Endothelial cell of umbilical vein (primary cell): Measurements from ENCODE around the gene KRTAP12-3. TPM values are rescaled to one million over a fixed set of nuclear protein-coding genes. Genes with fewer than 3 reads are reported as not detected.

Experiments
- BruUV-seq: library from RNA; stranded (reverse); fragments of 400-500 nt; replicated peaks from 2 replicates; lab custom pipeline; 2021; lab: Mats Ljungman, UMichigan
- CTCF ChIA-PET: fragments of 300-600, 350-600 bp; sonication (Branson Sonifier 250); formaldehyde crosslinking; loops from one replicate; lab custom pipeline; 2021; ENCODE audit warnings: antibody characterized with exemption, inconsistent platforms; lab: Charles Lee
- POLR2A ChIA-PET: fragments of 300-600, 350-600 bp; sonication (Branson Sonifier 250); formaldehyde crosslinking; loops from one replicate; lab custom pipeline; 2021; ENCODE audit warnings: antibody characterized with exemption, inconsistent platforms; lab: Charles Lee
- DNase-seq: peaks from one replicate; pipeline ENCODE4 v3.0.0-alpha.2; 2011; ENCODE audit warnings: low read depth, low spot score
- FAIRE-seq: peaks from 2 replicates; lab custom pipeline; 2011; peaks lifted over from hg19 to GRCh38; lab: Jason Lieb, UNC
- H2AFZ ChIP-seq: 2 replicates; pipeline ENCODE4 v1.6.0; 2012; ENCODE audit warnings: low read depth, low read length, control low read depth, inconsistent platforms
- H3K27ac ChIP-seq: 2 replicates; pipeline ENCODE4 v1.5.1; 2011; ENCODE audit warnings: low read depth, mild to moderate bottlenecking, control low read depth, low read length, moderate library complexity; ENCODE audit not compliant: insufficient read depth
- H3K27me3 ChIP-seq, 2 experiments: 2 replicates each; pipeline versions ENCODE4 v1.6.0 to v1.6.1; 2011; ENCODE audit warnings: low read length in 2 of 2, mixed read lengths in 1 of 2; ENCODE audit not compliant: control insufficient read depth in 2 of 2, insufficient read depth in 2 of 2
- H3K36me3 ChIP-seq, 2 experiments: 2 replicates in 1 of 2; 3 replicates in 1 of 2; pipeline ENCODE4 v1.5.1; 2011; ENCODE audit warnings: low read length in 2 of 2, mild to moderate bottlenecking in 1 of 2, moderate library complexity in 1 of 2; ENCODE audit not compliant: control insufficient read depth in 2 of 2, insufficient read depth in 2 of 2; ENCODE audit errors: extremely low read depth in 1 of 2
- H3K4me1 ChIP-seq: 3 replicates; pipeline ENCODE4 v1.5.1; 2011; ENCODE audit warnings: mild to moderate bottlenecking, low read length; ENCODE audit not compliant: control insufficient read depth, insufficient read depth; ENCODE audit errors: extremely low read depth
- H3K4me2 ChIP-seq: 2 replicates; pipeline ENCODE4 v1.6.1; 2011; ENCODE audit warnings: low read length, control low read depth, mixed read lengths; ENCODE audit not compliant: insufficient read depth
- H3K4me3 ChIP-seq, 3 experiments: fragments of 200-600 bp in 1 of 3; sonication (generic), shearing (Covaris generic) in 1 of 3; replicated peaks in 1 of 3; 2 replicates each; pipeline ENCODE4 v1.5.1; 2011 to 2016; ENCODE audit warnings: control low read depth in 3 of 3, low read length in 3 of 3, mild to moderate bottlenecking in 2 of 3, inconsistent platforms in 1 of 3, low read depth in 1 of 3, moderate library complexity in 1 of 3; ENCODE audit not compliant: insufficient read depth in 1 of 3
- H3K79me2 ChIP-seq: 2 replicates; pipeline ENCODE4 v1.6.0; 2012; ENCODE audit warnings: low read length, inconsistent platforms; ENCODE audit not compliant: control insufficient read depth, insufficient read depth
- H3K9ac ChIP-seq: replicated peaks from 2 replicates; pipeline ENCODE3; 2011; ENCODE audit warnings: low read length, control low read depth; ENCODE audit not compliant: insufficient read depth; ENCODE audit errors: extremely low read depth
- H3K9me1 ChIP-seq: replicated peaks from 3 replicates; pipeline ENCODE4 v1.6.0; 2011; ENCODE audit warnings: mild to moderate bottlenecking, low read length; ENCODE audit not compliant: control insufficient read depth, insufficient read depth; ENCODE audit errors: extremely low read depth
- H3K9me3 ChIP-seq: replicated peaks from 2 replicates; pipeline ENCODE4 v1.5.1; 2012; ENCODE audit warnings: low read length, inconsistent platforms; ENCODE audit not compliant: control insufficient read depth, insufficient read depth
- H4K20me1 ChIP-seq: replicated peaks from 2 replicates; pipeline ENCODE3; 2011; ENCODE audit warnings: mild to moderate bottlenecking, low read length; ENCODE audit not compliant: control insufficient read depth, insufficient read depth; ENCODE audit errors: extremely low read depth
- EZH2 ChIP-seq: IDR thresholded peaks from 2 replicates; pipeline ENCODE4 v1.6.1; 2012; ENCODE audit warnings: borderline replicate concordance, low read depth, mild to moderate bottlenecking, moderate library complexity, low read length, inconsistent platforms; ENCODE audit not compliant: severe bottlenecking
- FOS ChIP-seq: IDR thresholded peaks from 2 replicates; pipeline ENCODE4 v1.6.1; 2011; ENCODE audit warnings: mild to moderate bottlenecking, low read length, moderate library complexity, borderline replicate concordance; ENCODE audit not compliant: insufficient read depth
- GATA2 ChIP-seq: IDR thresholded peaks from 2 replicates; pipeline ENCODE4 v1.7.0; 2011; ENCODE audit warnings: low read depth, mild to moderate bottlenecking, moderate library complexity, mixed read lengths, low read length; ENCODE audit not compliant: insufficient read length, insufficient read depth
- MYC ChIP-seq: IDR thresholded peaks from one replicate; pipeline ENCODE4 v1.6.1; 2011; ENCODE audit warnings: mild to moderate bottlenecking, low read depth, low read length
- POLR2A ChIP-seq: IDR thresholded peaks from 2 replicates; pipeline ENCODE4 v1.6.1; 2012; ENCODE audit warnings: low read depth, mild to moderate bottlenecking, control low read depth, low read length
- POLR2AphosphoS5 ChIP-seq: IDR thresholded peaks from 2 replicates; pipeline ENCODE4 v1.6.1; 2012; ENCODE audit warnings: low read depth, mild to moderate bottlenecking, control low read depth, low read length, moderate library complexity; ENCODE audit not compliant: insufficient read depth
- dilution Hi-C: fragments of 300-500 bp; cut with MboI; formaldehyde crosslinking; loops from one replicate; pipeline ENCODE4 v1.15.0; 2019; ENCODE audit warnings: low sequenced_read_pairs; ENCODE audit not compliant: extremely low pct_ligation_motif_present
- intact Hi-C: fragments of 100-400 bp; cut with micrococcal nuclease; formaldehyde crosslinking; loops from one replicate; pipeline ENCODE4 v1.10.0; 2022
- polyA plus RNA-seq, 4 experiments: library from polyadenylated mRNA; depleted of rRNA in 3 of 4; stranded (reverse) in 3 of 4; unstranded in 1 of 4; fragments of >200 nt; gene quantifications; 2 replicates each; pipeline versions ENCODE4 v1.2.1 to v1.2.3, GENCODE V29; 2011 to 2012; ENCODE audit warnings: missing spikeins in 1 of 4
- small RNA-seq: library from RNA; depleted of rRNA; stranded (forward); fragments of <200 nt; gene quantifications from one replicate; pipeline ENCODE3, GENCODE V24; 2012; ENCODE audit warnings: low replicate concordance, low read depth; ENCODE audit not compliant: insufficient read depth, insufficient read length
- total RNA-seq: library from RNA; stranded (reverse); gene quantifications from 2 replicates; pipeline ENCODE4 v1.2.3, GENCODE V29; 2021
- TF ChIP-seq, protein P1 (sequence below), 2 donors: IDR thresholded peaks; 1 replicate in 1 of 2; 2 replicates in 1 of 2; pipeline ENCODE4 v1.5.1; 2011; ENCODE audit warnings: low read length in 2 of 2, mild to moderate bottlenecking in 2 of 2, moderate library complexity in 2 of 2, control low read depth in 1 of 2, inconsistent platforms in 1 of 2, low read depth in 1 of 2; ENCODE audit not compliant: insufficient read depth in 1 of 2; ENCODE audit errors: extremely low read depth in 1 of 2
- TF ChIP-seq, protein P2 (sequence below): IDR thresholded peaks from 2 replicates; pipeline ENCODE4 v1.6.1; 2011; ENCODE audit not compliant: insufficient read depth, insufficient read length

Gene KRTAP12-3
- total and polyA plus RNA-seq, 2 donors (not counting 3 experiments of a cell fraction or from before 2014, with no cell fraction given): not detected

DNA sequence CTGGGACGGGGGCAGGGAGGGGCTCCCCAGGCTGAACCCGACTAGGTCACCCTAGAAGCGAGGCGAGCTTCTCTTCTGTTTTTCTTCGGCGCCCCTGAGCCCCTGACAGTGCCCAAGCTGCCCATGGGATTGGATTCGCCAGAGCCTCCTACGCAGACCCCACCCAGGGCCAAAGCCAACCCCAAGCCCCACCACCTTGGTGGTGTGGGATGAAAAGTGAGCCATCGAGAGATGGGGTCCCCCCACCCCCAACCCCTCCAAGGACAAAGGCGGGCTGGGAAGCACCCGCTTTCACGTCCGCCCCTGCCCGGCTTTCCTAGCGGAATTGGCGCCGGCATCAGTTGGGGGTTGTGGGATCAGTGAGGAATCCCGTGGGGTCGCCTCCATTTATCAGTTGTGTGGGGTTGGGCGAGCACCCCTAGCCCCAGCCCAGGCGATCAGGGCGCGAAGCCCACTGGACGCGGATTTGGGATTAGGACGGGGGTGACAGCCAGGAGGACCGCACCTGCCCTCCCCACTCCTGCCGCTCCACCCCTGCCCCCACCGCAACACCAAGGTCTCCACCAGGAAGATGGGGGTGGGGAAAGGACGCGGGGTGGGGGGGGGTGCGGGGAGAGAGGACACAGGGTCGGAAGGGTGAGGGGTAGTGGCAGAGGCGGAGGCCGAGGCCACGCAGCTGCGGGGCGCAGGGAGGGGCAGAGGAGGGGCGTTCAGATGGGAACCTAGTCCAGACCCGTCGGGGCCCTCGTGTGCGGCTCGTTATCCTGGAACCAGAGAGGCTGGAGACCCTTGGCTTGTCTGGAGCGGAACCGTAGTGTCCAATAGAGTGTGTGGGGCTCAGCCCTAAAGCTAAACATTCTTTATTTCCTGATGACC is 49.2 kb downstream of the KRTAP12-3 start:
- TF ChIP-seq POLR2A (no peak), FOS (no peak), POLR2AphosphoS5 (no peak), EZH2 (no peak), MYC (no peak), GATA2 (no peak)
- TF ChIP-seq, protein P1, sequence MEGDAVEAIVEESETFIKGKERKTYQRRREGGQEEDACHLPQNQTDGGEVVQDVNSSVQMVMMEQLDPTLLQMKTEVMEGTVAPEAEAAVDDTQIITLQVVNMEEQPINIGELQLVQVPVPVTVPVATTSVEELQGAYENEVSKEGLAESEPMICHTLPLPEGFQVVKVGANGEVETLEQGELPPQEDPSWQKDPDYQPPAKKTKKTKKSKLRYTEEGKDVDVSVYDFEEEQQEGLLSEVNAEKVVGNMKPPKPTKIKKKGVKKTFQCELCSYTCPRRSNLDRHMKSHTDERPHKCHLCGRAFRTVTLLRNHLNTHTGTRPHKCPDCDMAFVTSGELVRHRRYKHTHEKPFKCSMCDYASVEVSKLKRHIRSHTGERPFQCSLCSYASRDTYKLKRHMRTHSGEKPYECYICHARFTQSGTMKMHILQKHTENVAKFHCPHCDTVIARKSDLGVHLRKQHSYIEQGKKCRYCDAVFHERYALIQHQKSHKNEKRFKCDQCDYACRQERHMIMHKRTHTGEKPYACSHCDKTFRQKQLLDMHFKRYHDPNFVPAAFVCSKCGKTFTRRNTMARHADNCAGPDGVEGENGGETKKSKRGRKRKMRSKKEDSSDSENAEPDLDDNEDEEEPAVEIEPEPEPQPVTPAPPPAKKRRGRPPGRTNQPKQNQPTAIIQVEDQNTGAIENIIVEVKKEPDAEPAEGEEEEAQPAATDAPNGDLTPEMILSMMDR (IDR thresholded peaks at IDR 0.05; ENCODE audit: extremely low read depth in 1 of 2, insufficient read depth in 1 of 2, low read depth in 1 of 2, low read length in 2 of 2): no peak
- TF ChIP-seq, protein P2, sequence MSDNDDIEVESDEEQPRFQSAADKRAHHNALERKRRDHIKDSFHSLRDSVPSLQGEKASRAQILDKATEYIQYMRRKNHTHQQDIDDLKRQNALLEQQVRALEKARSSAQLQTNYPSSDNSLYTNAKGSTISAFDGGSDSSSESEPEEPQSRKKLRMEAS: no peak
- Histone ChIP-seq H3K79me2 (no peaks in the 10 kb centered on the region), H3K9me1 (no peaks in the 10 kb centered on the region), H3K4me2 (no peak overlapping the region), H3K9me3 (no peaks in the 10 kb centered on the region), H3K36me3 (no peaks in the 10 kb centered on the region), H3K9ac (no peak overlapping the region), H3K27ac (no peak overlapping the region), H2AFZ (no peak overlapping the region), H4K20me1 (no peaks in the 10 kb centered on the region), H3K27me3 (peaks cover 72 to 76% of the 10 kb centered on the region in 2 experiments), H3K4me3 (no peak overlapping the region), H3K4me1 (peaks cover 5% of the 10 kb centered on the region)
- no TSS peak for BruUV-seq
- dilution Hi-C loops: no loop called here
- intact Hi-C loops: no loop called here
- ChIA-PET CTCF (interaction anchor here (0.6 to 1.7 kb wide), 4 partner anchors 87 to 187 kb away, joined by 3 to 10 read pairs (median 3); partner anchors contain the start of gene UBE2G2), POLR2A (no interaction called here)
- DNase-seq (no peak), FAIRE-seq (no peak)

Small RNA genes within 50 kb of the gene (small RNA-seq; reads per million reads assigned to genes)
- gene KRTAP12-6P: not detected

Other genes with a start within 250 kb of the KRTAP12-3 start
- gene LRRC3, start 202.4 kb upstream of the KRTAP12-3 start, total RNA-seq: 4.2 and 4.8 TPM in 2 replicates
- gene LRRC3, start 202.4 kb upstream of the KRTAP12-3 start, polyA plus RNA-seq: 4.9 and 5.1 TPM in 2 replicates
- gene KRTAP10-1, start 117.7 kb upstream of the KRTAP12-3 start, total RNA-seq: not detected in 2 replicates
- not detected in 2 replicates for gene KRTAP10-1, start 117.7 kb upstream of the KRTAP12-3 start, polyA plus RNA-seq
- gene KRTAP10-2, start 106.4 kb upstream of the KRTAP12-3 start, total RNA-seq: not detected in 2 replicates
- gene KRTAP10-2, start 106.4 kb upstream of the KRTAP12-3 start, polyA plus RNA-seq: not detected in 2 replicates
- gene KRTAP10-3, start 99.1 kb upstream of the KRTAP12-3 start, total RNA-seq: not detected in 2 replicates
- gene KRTAP10-3, start 99.1 kb upstream of the KRTAP12-3 start, polyA plus RNA-seq: not detected in 2 replicates
- not detected in 2 replicates for gene KRTAP10-4, start 84.2 kb upstream of the KRTAP12-3 start, total RNA-seq
- gene KRTAP10-4, start 84.2 kb upstream of the KRTAP12-3 start, polyA plus RNA-seq: not detected in 2 replicates
- not detected in 2 replicates for gene KRTAP10-5, start 77.3 kb upstream of the KRTAP12-3 start, total RNA-seq
- not detected in 2 replicates for gene KRTAP10-5, start 77.3 kb upstream of the KRTAP12-3 start, polyA plus RNA-seq
- not detected in 2 replicates for gene KRTAP10-6, start 65.4 kb upstream of the KRTAP12-3 start, total RNA-seq
- gene KRTAP10-6, start 65.4 kb upstream of the KRTAP12-3 start, polyA plus RNA-seq: not detected in 2 replicates
- gene KRTAP10-7, start 57.3 kb upstream of the KRTAP12-3 start, total RNA-seq: not detected in 2 replicates
- gene KRTAP10-7, start 57.3 kb upstream of the KRTAP12-3 start, polyA plus RNA-seq: not detected in 2 replicates
- gene KRTAP10-8, start 45.9 kb upstream of the KRTAP12-3 start, total RNA-seq: not detected in 2 replicates
- gene KRTAP10-8, start 45.9 kb upstream of the KRTAP12-3 start, polyA plus RNA-seq: not detected in 2 replicates
- not detected in 2 replicates for gene KRTAP10-9, start 30.8 kb upstream of the KRTAP12-3 start, total RNA-seq
- not detected in 2 replicates for gene KRTAP10-9, start 30.8 kb upstream of the KRTAP12-3 start, polyA plus RNA-seq
- gene KRTAP10-10, start 20.6 kb upstream of the KRTAP12-3 start, total RNA-seq: not detected in 2 replicates
- gene KRTAP10-10, start 20.6 kb upstream of the KRTAP12-3 start, polyA plus RNA-seq: not detected in 2 replicates
- gene KRTAP10-11, start 11.5 kb upstream of the KRTAP12-3 start, total RNA-seq: not detected in 2 replicates
- not detected in 2 replicates for gene KRTAP10-11, start 11.5 kb upstream of the KRTAP12-3 start, polyA plus RNA-seq
- not detected in 2 replicates for gene KRTAP12-4, start 3.3 kb upstream of the KRTAP12-3 start, total RNA-seq
- not detected in 2 replicates for gene KRTAP12-4, start 3.3 kb upstream of the KRTAP12-3 start, polyA plus RNA-seq
- not detected in 2 replicates for gene KRTAP12-2, start 9.0 kb downstream of the KRTAP12-3 start, total RNA-seq
- not detected in 2 replicates for gene KRTAP12-2, start 9.0 kb downstream of the KRTAP12-3 start, polyA plus RNA-seq
- not detected in 2 replicates for gene KRTAP12-1, start 24.2 kb downstream of the KRTAP12-3 start, total RNA-seq
- not detected in 2 replicates for gene KRTAP12-1, start 24.2 kb downstream of the KRTAP12-3 start, polyA plus RNA-seq
- not detected in 2 replicates for gene KRTAP10-12, start 39.2 kb downstream of the KRTAP12-3 start, total RNA-seq
- not detected in 2 replicates for gene KRTAP10-12, start 39.2 kb downstream of the KRTAP12-3 start, polyA plus RNA-seq
- gene TSPEAR, start 53.6 kb downstream of the KRTAP12-3 start, total RNA-seq: not detected in 2 replicates
- 0.01 TPM in 1 of 2 replicates, not detected in the other for gene TSPEAR, start 53.6 kb downstream of the KRTAP12-3 start, polyA plus RNA-seq
- 114 and 117 TPM in 2 replicates for gene UBE2G2, start 143.9 kb downstream of the KRTAP12-3 start, total RNA-seq
- 86.4 and 95.0 TPM in 2 replicates for gene UBE2G2, start 143.9 kb downstream of the KRTAP12-3 start, polyA plus RNA-seq
- gene SUMO3, start 160.1 kb downstream of the KRTAP12-3 start, total RNA-seq: 99.7 and 102 TPM in 2 replicates
- gene SUMO3, start 160.1 kb downstream of the KRTAP12-3 start, polyA plus RNA-seq: 109 and 123 TPM in 2 replicates
- gene PTTG1IP, start 215.8 kb downstream of the KRTAP12-3 start, total RNA-seq: 406 and 415 TPM in 2 replicates
- 313 and 342 TPM in 2 replicates for gene PTTG1IP, start 215.8 kb downstream of the KRTAP12-3 start, polyA plus RNA-seq